ENCODE data around the gene TMOD1. TPM values are rescaled to one million over a fixed set of nuclear protein-coding genes. Genes with fewer than 3 reads are reported as not detected.

Gene TMOD1
- total and polyA plus RNA-seq, 9 of the 15 experiments (the other 6 are each of a cell fraction or from before 2014, with no cell fraction given): 7.1 to 41.2 (median 14.2) TPM

GRCh38 chr9:97462914-97463313 is 38.6 kb upstream of the TMOD1 start:
- Histone ChIP-seq H3K36me3 (ENCODE audit: control insufficient read depth, insufficient read depth, low read length) (no peaks in the 10 kb centered on the region), H3K4me3 (no peak overlapping the region), H4K20me1 (replicated peaks; ENCODE audit: control insufficient read depth, insufficient read depth, low read length) (no peaks in the 10 kb centered on the region), H2AFZ (ENCODE audit: low read depth, low read length) (no peak overlapping the region), H3K4me1 (replicated peaks in 1 of 2; ENCODE audit: control insufficient read depth in 2 of 2, insufficient read depth in 2 of 2, low read length in 2 of 2) (no peaks in the 10 kb centered on the region), H3K9me3 (replicated peaks; ENCODE audit: control insufficient read depth, insufficient read depth, low read depth, low read length) (no peaks in the 10 kb centered on the region), H3K9me1 (ENCODE audit: control insufficient read depth, insufficient read depth, low read length) (no peaks in the 10 kb centered on the region), H3K79me2 (ENCODE audit: control insufficient read depth, insufficient read depth, low read length) (no peaks in the 10 kb centered on the region), H3K9ac (ENCODE audit: insufficient read depth in 1 of 2, low read depth in 2 of 2, low read length in 2 of 2) (no peak overlapping the region; a peak in 1 of 4 replicates), H3K27ac (ENCODE audit: extremely low read depth, low read depth, low read length) (no peak overlapping the region), H3K4me2 (ENCODE audit: insufficient read depth, low read length) (no peak overlapping the region), H3K27me3 (ENCODE audit: control insufficient read depth in 2 of 2, insufficient read depth in 2 of 2, low read length in 2 of 2) (no peaks in the 10 kb centered on the region)
- no peak for TF ChIP-seq SNIP1 (IDR thresholded peaks at IDR 0.05; ENCODE audit: low read depth)
- TF ChIP-seq RHOXF2B (CRISPR knock-in tag; conservative IDR thresholded peaks at IDR 0.05): no peak
- TF ChIP-seq GATAD2A (IDR thresholded peaks at IDR 0.05): no peak
- no peak for TF ChIP-seq HSF4 (CRISPR knock-in tag; IDR thresholded peaks at IDR 0.05; ENCODE audit: borderline replicate concordance)
- no peak for TF ChIP-seq HOMEZ (CRISPR knock-in tag; IDR thresholded peaks at IDR 0.05)
- TF ChIP-seq PHB (CRISPR knock-in tag; IDR thresholded peaks at IDR 0.05): no peak
- no peak for TF ChIP-seq CBX3 (IDR thresholded peaks at IDR 0.05; ENCODE audit: borderline replicate concordance in 1 of 2, low read length in 2 of 2)
- no peak for TF ChIP-seq ZNF175 (CRISPR knock-in tag; IDR thresholded peaks at IDR 0.05; ENCODE audit: low read depth)
- no peak for TF ChIP-seq ZBTB12 (CRISPR knock-in tag; IDR thresholded peaks at IDR 0.05)
- TF ChIP-seq CSDE1 (IDR thresholded peaks at IDR 0.05): no peak
- no peak for TF ChIP-seq HINFP (tag; conservative IDR thresholded peaks at IDR 0.05; ENCODE audit: low read depth)
- no peak for TF ChIP-seq EZH2 (IDR thresholded peaks at IDR 0.05; ENCODE audit: borderline replicate concordance, low read depth, low read length)
- no peak for TF ChIP-seq HDAC2 (IDR thresholded peaks at IDR 0.05)
- TF ChIP-seq CHAMP1 (IDR thresholded peaks at IDR 0.05): no peak
- intact Hi-C loops (cut with micrococcal nuclease) (loop anchor here (10.0 kb wide), 1 partner anchor 432 kb away; no protein-coding TSS in a partner anchor), in situ Hi-C loops (cut with MboI) (no loop called here)
- no peak for ATAC-seq
- no TSS peak for BruUV-seq (replicated peaks)
- DNase-seq (ENCODE audit: extremely low read depth in 1 of 4, low spot score in 3 of 4): no peak
- POLR2A ChIA-PET: interaction anchor here (1.2 kb wide), 1 partner anchor 138 kb away, joined by 5 read pairs; no protein-coding TSS in a partner anchor
- no peak for FAIRE-seq
- CTCF ChIA-PET (ENCODE audit: low intra/inter-chr PET ratio): no interaction called here
- 36% methylated on average over 1 of the region's 1 CpG for WGBS (ENCODE audit: insufficient coverage, low coverage, missing lambda C conversion rate)

Data from K562 (cell line).